Right lobe of liver (tissue), 4 donors: Measurements from ENCODE around the gene ELL.

ENCODE experiments used
- CTCF ChIP-seq, 4 donors: fragments of 200-600 bp in 3 of 4; fragments of 450-650 bp in 1 of 4; IDR thresholded peaks; one replicate each; pipeline versions ENCODE4 v1.5.1 to v1.8.0; 2016 to 2022; ENCODE audit warnings: antibody characterized with exemption in 4 of 4, mild to moderate bottlenecking in 2 of 4
- POLR2A ChIP-seq: fragments of 450-650 bp; IDR thresholded peaks from one replicate; pipeline ENCODE4 v1.6.1; 2017; ENCODE audit warnings: antibody characterized with exemption, mild to moderate bottlenecking
- donor health status: DM: no; HTN: no; CAD: no.
- donor health status: DM: no; HTN: no; CAD: no.
- donor health status: DM: no; HTN: yes; CAD: no.

GRCh38 chr19:18460900-18461299 lies 61.0 kb downstream of the ELL start:
- TF ChIP-seq CTCF (IDR thresholded peaks at IDR 0.05) (no peak), POLR2A (no peak)
